ENCODE data around the gene DUSP16. TPM values are rescaled to one million over a fixed set of nuclear protein-coding genes. Genes with fewer than 3 reads are reported as not detected.
"Not testable (repeated sequence)": the region's sequence is repeated elsewhere in the genome, so short reads cannot be mapped to it uniquely, and the experiment has no call there.

Gene DUSP16
- total RNA-seq, 1 donor from 2014 or later = 20.4 TPM

GRCh38 chr12:12503384-12504078, 59.1 kb downstream of the DUSP16 start:
- H3K27me3 ChIP-seq (ENCODE audit: control insufficient read depth in 3 of 3, insufficient read depth in 3 of 3, low read length in 3 of 3) = no peaks in the 10 kb centered on the region
- peaks cover 20 to 25% (median 24%) of the 10 kb centered on the region in 3 donors for H3K4me1 ChIP-seq (ENCODE audit: control insufficient read depth in 3 of 3, insufficient read depth in 3 of 3, low read length in 3 of 3)
- no peaks in the 10 kb centered on the region for H3K9me3 ChIP-seq (ENCODE audit: control insufficient read depth in 3 of 3, low read length in 3 of 3)
- no peak overlapping the region for H3K27ac ChIP-seq (ENCODE audit: low read depth, low read length)
- H3K4me3 ChIP-seq (ENCODE audit: low read length in 3 of 3) = no peak overlapping the region
- peaks cover 0 to 10% (median 0%) of the 10 kb centered on the region in 3 donors for H3K36me3 ChIP-seq (ENCODE audit: control insufficient read depth in 3 of 3, insufficient read depth in 3 of 3, low read length in 3 of 3)
- H3K9ac ChIP-seq (ENCODE audit: low read depth in 1 of 3, low read length in 3 of 3) = no peak overlapping the region

GRCh38 chr12:12502815-12503151, 59.9 kb downstream of the DUSP16 start:
- Histone ChIP-seq H3K9ac (ENCODE audit: low read depth in 1 of 3, low read length in 3 of 3) (no peak overlapping the region), H3K4me3 (ENCODE audit: low read length in 3 of 3) (no peak overlapping the region), H3K4me1 (ENCODE audit: control insufficient read depth in 3 of 3, insufficient read depth in 3 of 3, low read length in 3 of 3) (peaks cover 20 to 25% (median 24%) of the 10 kb centered on the region in 3 donors), H3K9me3 (ENCODE audit: control insufficient read depth in 3 of 3, low read length in 3 of 3) (no peaks in the 10 kb centered on the region), H3K27ac (ENCODE audit: low read depth, low read length) (no peak overlapping the region), H3K27me3 (ENCODE audit: control insufficient read depth in 3 of 3, insufficient read depth in 3 of 3, low read length in 3 of 3) (no peaks in the 10 kb centered on the region), H3K36me3 (ENCODE audit: control insufficient read depth in 3 of 3, insufficient read depth in 3 of 3, low read length in 3 of 3) (peaks cover 0 to 10% (median 0%) of the 10 kb centered on the region in 3 donors)

GRCh38 chr12:12502130-12502814, 60.4 kb downstream of the DUSP16 start:
- H3K9ac ChIP-seq (ENCODE audit: low read depth in 1 of 3, low read length in 3 of 3); H3K9me3 ChIP-seq (ENCODE audit: control insufficient read depth in 3 of 3, low read length in 3 of 3); H3K36me3 ChIP-seq (ENCODE audit: control insufficient read depth in 3 of 3, insufficient read depth in 3 of 3, low read length in 3 of 3); H3K4me3 ChIP-seq (ENCODE audit: low read length in 3 of 3); H3K27me3 ChIP-seq (ENCODE audit: control insufficient read depth in 3 of 3, insufficient read depth in 3 of 3, low read length in 3 of 3); H3K27ac ChIP-seq (ENCODE audit: low read depth, low read length): not testable (repeated sequence)
- peaks cover 17 to 24% (median 23%) of the 10 kb centered on the region in 3 donors for H3K4me1 ChIP-seq (ENCODE audit: control insufficient read depth in 3 of 3, insufficient read depth in 3 of 3, low read length in 3 of 3)

- no peak overlapping the region for H3K27ac ChIP-seq (ENCODE audit: low read depth, low read length)
- H3K4me3 ChIP-seq (ENCODE audit: low read length in 3 of 3) = no peak overlapping the region
- H3K9ac ChIP-seq (ENCODE audit: low read depth in 1 of 3, low read length in 3 of 3) = no peak overlapping the region
- H3K9me3 ChIP-seq (ENCODE audit: control insufficient read depth in 3 of 3, low read length in 3 of 3) = no peaks in the 10 kb centered on the region
- peaks cover 0 to 10% (median 0%) of the 10 kb centered on the region in 3 donors for H3K36me3 ChIP-seq (ENCODE audit: control insufficient read depth in 3 of 3, insufficient read depth in 3 of 3, low read length in 3 of 3)
- peaks cover 8 to 13% (median 12%) of the 10 kb centered on the region in 3 donors for H3K4me1 ChIP-seq (ENCODE audit: control insufficient read depth in 3 of 3, insufficient read depth in 3 of 3, low read length in 3 of 3)
- H3K27me3 ChIP-seq (ENCODE audit: control insufficient read depth in 3 of 3, insufficient read depth in 3 of 3, low read length in 3 of 3) = no peaks in the 10 kb centered on the region
Measured at GRCh38 chr12:12501121-12501520, 61.5 kb downstream of the DUSP16 start.

- Histone ChIP-seq H3K9me3 (ENCODE audit: control insufficient read depth in 3 of 3, low read length in 3 of 3) (no peaks in the 10 kb centered on the region), H3K4me3 (ENCODE audit: low read length in 3 of 3) (no peak overlapping the region), H3K4me1 (ENCODE audit: control insufficient read depth in 3 of 3, insufficient read depth in 3 of 3, low read length in 3 of 3) (peaks cover 2% of the 10 kb centered on the region in 3 donors), H3K9ac (ENCODE audit: low read depth in 1 of 3, low read length in 3 of 3) (no peak overlapping the region), H3K27me3 (ENCODE audit: control insufficient read depth in 3 of 3, insufficient read depth in 3 of 3, low read length in 3 of 3) (no peaks in the 10 kb centered on the region), H3K27ac (ENCODE audit: low read depth, low read length) (no peak overlapping the region), H3K36me3 (ENCODE audit: control insufficient read depth in 3 of 3, insufficient read depth in 3 of 3, low read length in 3 of 3) (peaks cover 0 to 12% (median 0%) of the 10 kb centered on the region in 3 donors)
Measured at GRCh38 chr12:12499909-12500604, 62.6 kb downstream of the DUSP16 start.

- Histone ChIP-seq H3K36me3 (ENCODE audit: control insufficient read depth in 3 of 3, insufficient read depth in 3 of 3, low read length in 3 of 3) (peaks cover 0 to 12% (median 0%) of the 10 kb centered on the region in 3 donors), H3K9me3 (ENCODE audit: control insufficient read depth in 3 of 3, low read length in 3 of 3) (no peaks in the 10 kb centered on the region), H3K27ac (ENCODE audit: low read depth, low read length) (no peak overlapping the region), H3K9ac (ENCODE audit: low read depth in 1 of 3, low read length in 3 of 3) (no peak overlapping the region), H3K4me3 (ENCODE audit: low read length in 3 of 3) (no peak overlapping the region), H3K27me3 (ENCODE audit: control insufficient read depth in 3 of 3, insufficient read depth in 3 of 3, low read length in 3 of 3) (no peaks in the 10 kb centered on the region), H3K4me1 (ENCODE audit: control insufficient read depth in 3 of 3, insufficient read depth in 3 of 3, low read length in 3 of 3) (peaks cover 0 to 5% (median 0%) of the 10 kb centered on the region in 3 donors)
Measured at GRCh38 chr12:12498210-12498609, 64.5 kb downstream of the DUSP16 start.

- Histone ChIP-seq H3K9me3 (ENCODE audit: control insufficient read depth in 3 of 3, low read length in 3 of 3) (no peaks in the 10 kb centered on the region), H3K9ac (ENCODE audit: low read depth in 1 of 3, low read length in 3 of 3) (no peak overlapping the region), H3K4me3 (ENCODE audit: low read length in 3 of 3) (no peak overlapping the region), H3K27ac (ENCODE audit: low read depth, low read length) (no peak overlapping the region), H3K27me3 (ENCODE audit: control insufficient read depth in 3 of 3, insufficient read depth in 3 of 3, low read length in 3 of 3) (no peaks in the 10 kb centered on the region), H3K4me1 (ENCODE audit: control insufficient read depth in 3 of 3, insufficient read depth in 3 of 3, low read length in 3 of 3) (peaks cover 0 to 9% (median 0%) of the 10 kb centered on the region in 3 donors), H3K36me3 (ENCODE audit: control insufficient read depth in 3 of 3, insufficient read depth in 3 of 3, low read length in 3 of 3) (peaks cover 0 to 10% (median 0%) of the 10 kb centered on the region in 3 donors)
Measured at GRCh38 chr12:12495536-12495935, 67.1 kb downstream of the DUSP16 start.

GRCh38 chr12:12492547-12492946, 70.1 kb downstream of the DUSP16 start:
- H3K4me3 ChIP-seq (ENCODE audit: low read length in 3 of 3) = no peak overlapping the region
- peaks cover 0 to 9% (median 0%) of the 10 kb centered on the region in 3 donors for H3K4me1 ChIP-seq (ENCODE audit: control insufficient read depth in 3 of 3, insufficient read depth in 3 of 3, low read length in 3 of 3)
- H3K27me3 ChIP-seq (ENCODE audit: control insufficient read depth in 3 of 3, insufficient read depth in 3 of 3, low read length in 3 of 3) = no peaks in the 10 kb centered on the region
- H3K36me3 ChIP-seq (ENCODE audit: control insufficient read depth in 3 of 3, insufficient read depth in 3 of 3, low read length in 3 of 3) = peaks cover 0 to 2% (median 0%) of the 10 kb centered on the region in 3 donors
- H3K9ac ChIP-seq (ENCODE audit: low read depth in 1 of 3, low read length in 3 of 3) = no peak overlapping the region
- no peaks in the 10 kb centered on the region for H3K9me3 ChIP-seq (ENCODE audit: control insufficient read depth in 3 of 3, low read length in 3 of 3)
- H3K27ac ChIP-seq (ENCODE audit: low read depth, low read length) = no peak overlapping the region

- Histone ChIP-seq H3K36me3 (ENCODE audit: control insufficient read depth in 3 of 3, insufficient read depth in 3 of 3, low read length in 3 of 3) (peaks cover 0 to 6% (median 0%) of the 10 kb centered on the region in 3 donors), H3K4me1 (ENCODE audit: control insufficient read depth in 3 of 3, insufficient read depth in 3 of 3, low read length in 3 of 3) (peaks cover 0 to 11% (median 0%) of the 10 kb centered on the region in 3 donors), H3K27me3 (ENCODE audit: control insufficient read depth in 3 of 3, insufficient read depth in 3 of 3, low read length in 3 of 3) (no peaks in the 10 kb centered on the region), H3K9ac (ENCODE audit: low read depth in 1 of 3, low read length in 3 of 3) (no peak overlapping the region), H3K27ac (ENCODE audit: low read depth, low read length) (no peak overlapping the region), H3K9me3 (ENCODE audit: control insufficient read depth in 3 of 3, low read length in 3 of 3) (no peaks in the 10 kb centered on the region), H3K4me3 (ENCODE audit: low read length in 3 of 3) (no peak overlapping the region)
Measured at GRCh38 chr12:12491606-12492005, 71.1 kb downstream of the DUSP16 start.

All from skeletal muscle tissue (tissue), 4 donors.